Pancreas (tissue), 10 donors: Measurements from ENCODE around the gene ERCC8. TPM values are rescaled to one million over a fixed set of nuclear protein-coding genes. Genes with fewer than 3 reads are reported as not detected.
"Not testable (repeated sequence)": the region's sequence is repeated elsewhere in the genome, so short reads cannot be mapped to it uniquely, and the experiment has no call there.

Source experiments
- ATAC-seq, 4 donors: fragments of 200-7000 bp; cut with Tn5 transposase; one replicate each; pipeline versions ENCODE4 v1.8.0 to v1.9.1; 2020; ENCODE audit warnings: mild to moderate bottlenecking in 4 of 4, moderate library complexity in 4 of 4
- DNase-seq, 6 donors: peaks; one replicate each; pipeline ENCODE4 v3.0.0-alpha.2; 2020
- FAIRE-seq: peaks from 2 replicates; lab custom pipeline; 2012; peaks lifted over from hg19 to GRCh38; lab: Jason Lieb, UNC
- H3K27ac ChIP-seq, 4 donors: fragments of 200-600 bp; sonication (generic); 1 replicate in 3 of 4; 2 replicates in 1 of 4; pipeline versions ENCODE4 v1.5.0 to v1.8.0; 2020
- H3K27me3 ChIP-seq, 4 donors: fragments of 200-600 bp; one replicate each; pipeline ENCODE4 v1.8.0; 2021
- H3K36me3 ChIP-seq, 3 donors: fragments of 200-600 bp; sonication (generic) in 1 of 3; one replicate each; pipeline versions ENCODE4 v1.5.0 to v1.8.0; 2020 to 2021
- H3K4me1 ChIP-seq, 3 donors: fragments of 200-600 bp; one replicate each; pipeline ENCODE4 v1.8.0; 2021
- H3K4me3 ChIP-seq, 4 donors: fragments of 200-600 bp; sonication (generic) in 2 of 4; one replicate each; pipeline versions ENCODE4 v1.5.0 to v1.8.0; 2020 to 2021
- H3K9me3 ChIP-seq, 4 donors: fragments of 200-600 bp; one replicate each; pipeline ENCODE4 v1.8.0; 2021
- CTCF ChIP-seq, 4 donors: fragments of 200-600 bp; sonication (generic) in 3 of 4; IDR thresholded peaks; one replicate each; pipeline versions ENCODE4 v1.5.0 to v1.8.0; 2021; ENCODE audit warnings: antibody characterized with exemption in 4 of 4
- WGBS, 2 donors: extraction: QIAGEN DNeasy Blood & Tissue Kit; methylation state at CpG; one replicate each; pipeline ENCODE4 v1.1.7; 2013; 5-methylcytosine and 5-hydroxymethylcytosine counted together
- intact Hi-C, 3 donors: fragments of 100-400 bp; cut with DNase I; formaldehyde crosslinking; loops; one replicate each; pipeline versions ENCODE4 v1.11.1 to v1.14.2; 2022
- polyA plus RNA-seq, 2 donors: library from polyadenylated mRNA; stranded (reverse); fragments of 200-250 nt; gene quantifications; one replicate each; pipeline ENCODE4 v1.2.3, GENCODE V29; 2013
- total RNA-seq, 6 donors: library from RNA; stranded (reverse); fragmentation: NEBNext Ultra II Directional in 4 of 6; extraction: Animal tissue kit (Norgen Biotek cat#: 25700) in 4 of 6; gene quantifications; one replicate each; pipeline versions ENCODE4 v1.2.1 to v1.2.4, GENCODE V29; 2021 to 2023
- donor health status: healthy with polysubstance abuse.
- donor health status: DM: no; HTN: no; CAD: no; lungs with moderate emphysema.
- donor health status: DM: no; HTN: no; CAD: no.
- donor health status: control.
- donor health status: control.
- donor health status: Bipolar disorder and iron deficiency.
- donor health status: DM: yes; HTN: yes; CAD: no.
- donor health status: DM: no; HTN: no; CAD: no.
- donor health status: DM: no; HTN: no; CAD: no.
- donor health status: DM: yes; HTN: yes; CAD: no.

ERCC8 gene
- total and polyA plus RNA-seq, 8 donors, result 2.6 to 5.0 (median 4.0) TPM

- ATAC-seq, result no peak
- no peaks in the 10 kb centered on the region for H3K9me3 ChIP-seq
- intact Hi-C loops, result no loop called here
Observed at GRCh38 chr5:60887096-60887495, 57.8 kb downstream of the ERCC8 start.

GRCh38 chr5:60886158-60886557 lies 58.7 kb downstream of the ERCC8 start:
- no peaks in the 10 kb centered on the region for H3K9me3 ChIP-seq
- H3K27me3 ChIP-seq, result no peaks in the 10 kb centered on the region
- H3K4me1 ChIP-seq, result no peaks in the 10 kb centered on the region
- intact Hi-C loops, result no loop called here
- DNase-seq (no peak), FAIRE-seq (no peak), ATAC-seq (no peak)
- 84 to 95% methylated on average over 5 of the region's 5 CpGs for WGBS, 2 donors
- H3K27ac ChIP-seq, result no peak overlapping the region
- no peaks in the 10 kb centered on the region for H3K36me3 ChIP-seq
- no peak overlapping the region for H3K4me3 ChIP-seq
- no peak for TF ChIP-seq CTCF (IDR thresholded peaks at IDR 0.05)

More at GRCh38 chr5:60887096-60887495, 57.8 kb downstream of the ERCC8 start:
- Histone ChIP-seq H3K36me3 (no peaks in the 10 kb centered on the region), H3K27ac (no peak overlapping the region), H3K27me3 (no peaks in the 10 kb centered on the region), H3K4me3 (no peak overlapping the region), H3K4me1 (no peaks in the 10 kb centered on the region)
- FAIRE-seq (no peak), DNase-seq (no peak)
- no peak for TF ChIP-seq CTCF (IDR thresholded peaks at IDR 0.05)
- WGBS, 2 donors, result 95 to 100% methylated on average over 1 of the region's 1 CpG

GRCh38 chr5:60883229-60883628 lies 61.6 kb downstream of the ERCC8 start:
- H3K36me3 ChIP-seq, result no peaks in the 10 kb centered on the region
- H3K9me3 ChIP-seq, result no peaks in the 10 kb centered on the region
- H3K27me3 ChIP-seq, result no peaks in the 10 kb centered on the region
- FAIRE-seq (no peak), DNase-seq (no peak), ATAC-seq (no peak)
- no peak overlapping the region for H3K4me3 ChIP-seq
- no peaks in the 10 kb centered on the region for H3K4me1 ChIP-seq
- TF ChIP-seq CTCF (IDR thresholded peaks at IDR 0.05), result peak in 2 of 4 donors; percentile 13 to 25
- no peak overlapping the region for H3K27ac ChIP-seq
- intact Hi-C loops, result no loop called here

GRCh38 chr5:60872892-60873291 lies 72.0 kb downstream of the ERCC8 start:
- Histone ChIP-seq H3K9me3 (no peaks in the 10 kb centered on the region), H3K27ac (no peak overlapping the region), H3K4me3 (no peak overlapping the region), H3K36me3 (no peaks in the 10 kb centered on the region), H3K4me1 (no peaks in the 10 kb centered on the region), H3K27me3 (no peaks in the 10 kb centered on the region)
- ATAC-seq (no peak), DNase-seq (no peak), FAIRE-seq (no peak)
- intact Hi-C loops, result no loop called here
- no peak for TF ChIP-seq CTCF (IDR thresholded peaks at IDR 0.05)

GRCh38 chr5:60870857-60871256 lies 74.0 kb downstream of the ERCC8 start:
- Histone ChIP-seq H3K4me1 (no peaks in the 10 kb centered on the region), H3K27ac (no peak overlapping the region), H3K36me3 (no peaks in the 10 kb centered on the region), H3K27me3 (no peaks in the 10 kb centered on the region), H3K9me3 (no peaks in the 10 kb centered on the region), H3K4me3 (no peak overlapping the region)
- intact Hi-C loops, result no loop called here
- WGBS, 2 donors, result 79 to 91% methylated on average over 3 of the region's 3 CpGs
- no peak for DNase-seq
- no peak for FAIRE-seq
- no peak for ATAC-seq
- no peak for TF ChIP-seq CTCF (IDR thresholded peaks at IDR 0.05)

- H3K9me3 ChIP-seq, intact Hi-C loops, DNase-seq, H3K4me3 ChIP-seq, ATAC-seq, H3K36me3 ChIP-seq, H3K27ac ChIP-seq, FAIRE-seq, H3K27me3 ChIP-seq, H3K4me1 ChIP-seq: not testable (repeated sequence)
- WGBS, 2 donors, result 94 to 97% methylated on average over 12 to 16 of the region's 16 CpGs
Observed at GRCh38 chr5:60860572-60860971, 84.3 kb downstream of the ERCC8 start.
